ENCODE results near the gene FBXL13. TPM values are rescaled to one million over a fixed set of nuclear protein-coding genes. Genes with fewer than 3 reads are reported as not detected.

The FBXL13 gene
- total RNA-seq, 1 experiment from 2014 or later, result 0.35 TPM

DNA sequence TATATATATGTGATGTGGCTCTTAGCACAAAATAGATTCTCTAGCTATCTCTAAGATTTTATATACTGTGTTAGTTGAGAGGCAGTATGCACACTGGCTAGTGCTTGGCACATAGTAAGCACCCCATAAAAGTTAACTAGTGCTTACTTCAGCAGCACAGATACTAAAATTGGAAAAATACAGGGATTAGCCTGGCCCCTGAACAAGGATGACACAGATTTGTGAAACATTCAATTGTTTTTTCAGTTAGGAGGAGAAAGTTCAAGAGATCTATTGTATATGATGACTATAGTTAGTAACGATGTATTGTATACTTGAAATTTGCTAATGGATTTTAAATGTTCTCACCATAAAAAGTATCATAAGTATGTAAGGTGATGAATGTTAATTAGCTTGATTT, 240.1 kb downstream of the FBXL13 start:
- Mint-ChIP-seq H3K27ac (ENCODE audit: low read depth, unreplicated experiment) (no peak overlapping the region), H3K4me1 (ENCODE audit: insufficient read depth, unreplicated experiment) (peaks cover 17% of the 10 kb centered on the region), H3K4me3 (ENCODE audit: unreplicated experiment) (no peak overlapping the region), H3K9me3 (ENCODE audit: unreplicated experiment) (no peaks in the 10 kb centered on the region), H3K36me3 (ENCODE audit: insufficient read depth, unreplicated experiment) (peaks cover 17% of the 10 kb centered on the region), H3K27me3 (ENCODE audit: insufficient read depth, unreplicated experiment) (no peaks in the 10 kb centered on the region)
- intact Hi-C loops (cut with micrococcal nuclease), result no loop called here
- ChIA-PET POLR2A (interaction anchor here (0.6 to 2.2 kb wide), 3 partner anchors 37 to 241 kb away, joined by 3 to 8 read pairs (median 4); partner anchors contain the start of genes ARMC10 and FBXL13), CTCF (interaction anchor here (0.8 kb wide), 1 partner anchor 10 kb away, joined by 4 read pairs; no protein-coding TSS in a partner anchor)
- BruUV-seq (replicated peaks), result no TSS peak
- TF ChIP-seq, protein P1, sequence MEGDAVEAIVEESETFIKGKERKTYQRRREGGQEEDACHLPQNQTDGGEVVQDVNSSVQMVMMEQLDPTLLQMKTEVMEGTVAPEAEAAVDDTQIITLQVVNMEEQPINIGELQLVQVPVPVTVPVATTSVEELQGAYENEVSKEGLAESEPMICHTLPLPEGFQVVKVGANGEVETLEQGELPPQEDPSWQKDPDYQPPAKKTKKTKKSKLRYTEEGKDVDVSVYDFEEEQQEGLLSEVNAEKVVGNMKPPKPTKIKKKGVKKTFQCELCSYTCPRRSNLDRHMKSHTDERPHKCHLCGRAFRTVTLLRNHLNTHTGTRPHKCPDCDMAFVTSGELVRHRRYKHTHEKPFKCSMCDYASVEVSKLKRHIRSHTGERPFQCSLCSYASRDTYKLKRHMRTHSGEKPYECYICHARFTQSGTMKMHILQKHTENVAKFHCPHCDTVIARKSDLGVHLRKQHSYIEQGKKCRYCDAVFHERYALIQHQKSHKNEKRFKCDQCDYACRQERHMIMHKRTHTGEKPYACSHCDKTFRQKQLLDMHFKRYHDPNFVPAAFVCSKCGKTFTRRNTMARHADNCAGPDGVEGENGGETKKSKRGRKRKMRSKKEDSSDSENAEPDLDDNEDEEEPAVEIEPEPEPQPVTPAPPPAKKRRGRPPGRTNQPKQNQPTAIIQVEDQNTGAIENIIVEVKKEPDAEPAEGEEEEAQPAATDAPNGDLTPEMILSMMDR (IDR thresholded peaks at IDR 0.05; ENCODE audit: unreplicated experiment), result no peak
- DNase-seq (ENCODE audit: unreplicated experiment), result no peak

DNA sequence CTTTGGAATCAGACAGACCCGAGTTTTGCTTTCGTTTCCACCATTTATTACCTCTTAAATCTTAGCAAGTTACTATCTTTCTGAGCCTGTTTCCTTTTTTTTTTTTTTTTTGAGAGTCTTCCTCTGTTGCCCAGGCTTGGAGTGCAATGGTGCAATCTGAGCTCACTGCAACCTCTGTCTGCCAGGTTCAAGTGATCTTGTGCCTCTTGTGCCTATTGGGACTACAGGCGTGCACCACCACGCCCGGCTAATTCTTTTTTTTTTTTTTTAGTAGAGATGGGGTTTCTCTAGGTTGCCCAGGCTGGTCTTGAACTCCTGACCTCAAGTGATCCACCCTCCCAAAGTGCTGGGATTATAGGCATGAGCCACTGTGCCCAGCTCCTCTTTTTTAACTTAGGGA, 241.3 kb downstream of the FBXL13 start:
- Mint-ChIP-seq H3K9me3 (ENCODE audit: unreplicated experiment) (no peaks in the 10 kb centered on the region), H3K27me3 (ENCODE audit: insufficient read depth, unreplicated experiment) (no peaks in the 10 kb centered on the region), H3K36me3 (ENCODE audit: insufficient read depth, unreplicated experiment) (peaks cover 24% of the 10 kb centered on the region), H3K4me3 (ENCODE audit: unreplicated experiment) (no peak overlapping the region), H3K4me1 (ENCODE audit: insufficient read depth, unreplicated experiment) (peaks cover 17% of the 10 kb centered on the region), H3K27ac (ENCODE audit: low read depth, unreplicated experiment) (no peak overlapping the region)
- TF ChIP-seq, protein P1 (IDR thresholded peaks at IDR 0.05; ENCODE audit: unreplicated experiment), result no peak
- no TSS peak for BruUV-seq (replicated peaks)
- intact Hi-C loops (cut with micrococcal nuclease), result no loop called here
- no peak for DNase-seq (ENCODE audit: unreplicated experiment)
- POLR2A ChIA-PET, result no interaction called here
- CTCF ChIA-PET, result interaction anchor here (1.5 kb wide), 1 partner anchor 229 kb away, joined by 4 read pairs; no protein-coding TSS in a partner anchor

DNA sequence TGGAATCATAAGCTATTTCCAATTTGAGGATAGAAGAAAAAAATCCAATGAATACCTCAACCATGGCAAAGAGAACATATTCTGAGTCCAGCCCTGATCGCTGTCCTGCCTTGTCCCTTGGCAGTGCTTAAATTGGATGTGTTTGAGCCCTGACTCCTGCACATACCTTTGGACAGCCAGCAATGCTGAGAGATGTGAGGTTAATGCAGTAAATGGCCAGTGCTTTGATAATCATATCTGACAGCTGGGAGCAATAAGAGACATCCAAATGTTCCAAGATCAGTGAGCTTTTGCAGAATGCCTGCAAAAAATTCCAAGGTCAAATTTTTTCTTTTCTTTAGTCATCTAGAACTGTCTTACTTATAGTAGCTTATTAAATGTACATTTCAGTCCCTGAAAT, 241.9 kb downstream of the FBXL13 start:
- H3K9me3 Mint-ChIP-seq (ENCODE audit: unreplicated experiment), result no peaks in the 10 kb centered on the region
- peaks cover 28% of the 10 kb centered on the region for H3K36me3 Mint-ChIP-seq (ENCODE audit: insufficient read depth, unreplicated experiment)
- no peaks in the 10 kb centered on the region for H3K27me3 Mint-ChIP-seq (ENCODE audit: insufficient read depth, unreplicated experiment)
- intact Hi-C loops (cut with micrococcal nuclease), result no loop called here
- no peak for DNase-seq (ENCODE audit: unreplicated experiment)
- ChIA-PET POLR2A (interaction anchor here (0.6 kb wide), 1 partner anchor 242 kb away, joined by 3 read pairs; the partner anchor contains the start of genes ARMC10 and FBXL13), CTCF (interaction anchor here (0.8 to 1.5 kb wide), 2 partner anchors 11 to 229 kb away, joined by 3 to 4 read pairs; no protein-coding TSS in a partner anchor)
- TF ChIP-seq, protein P1 (IDR thresholded peaks at IDR 0.05; ENCODE audit: unreplicated experiment), result no peak
- H3K4me3 Mint-ChIP-seq (ENCODE audit: unreplicated experiment), result no peak overlapping the region
- no TSS peak for BruUV-seq (replicated peaks)
- no peak overlapping the region for H3K27ac Mint-ChIP-seq (ENCODE audit: low read depth, unreplicated experiment)
- peaks cover 17% of the 10 kb centered on the region for H3K4me1 Mint-ChIP-seq (ENCODE audit: insufficient read depth, unreplicated experiment)

DNA sequence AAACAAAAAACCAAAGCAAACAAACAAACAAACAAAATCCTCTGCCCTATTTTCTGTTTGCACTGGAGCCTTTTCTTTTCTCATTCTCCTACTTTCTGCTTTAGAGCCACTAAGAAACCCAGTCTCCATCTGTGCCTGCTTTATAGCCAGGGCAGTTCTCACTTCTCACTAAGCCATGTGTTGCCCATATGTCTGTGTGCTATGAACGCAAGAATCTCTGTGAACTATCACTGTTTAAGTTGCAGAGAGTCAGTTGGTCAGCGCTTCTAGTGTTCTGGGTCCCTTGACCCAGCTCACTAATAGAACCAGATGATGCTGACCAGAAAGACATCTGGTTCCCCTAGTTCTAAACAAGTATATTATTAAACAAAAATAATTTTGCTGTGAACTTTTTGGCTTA, 244.4 kb downstream of the FBXL13 start:
- TF ChIP-seq, protein P1 (IDR thresholded peaks at IDR 0.05; ENCODE audit: unreplicated experiment), result no peak
- ChIA-PET POLR2A (no interaction called here), CTCF (no interaction called here)
- Mint-ChIP-seq H3K9me3 (ENCODE audit: unreplicated experiment) (no peaks in the 10 kb centered on the region), H3K4me3 (ENCODE audit: unreplicated experiment) (no peak overlapping the region), H3K36me3 (ENCODE audit: insufficient read depth, unreplicated experiment) (peaks cover 24% of the 10 kb centered on the region), H3K27ac (ENCODE audit: low read depth, unreplicated experiment) (no peak overlapping the region), H3K4me1 (ENCODE audit: insufficient read depth, unreplicated experiment) (peaks cover 5% of the 10 kb centered on the region), H3K27me3 (ENCODE audit: insufficient read depth, unreplicated experiment) (no peaks in the 10 kb centered on the region)
- DNase-seq (ENCODE audit: unreplicated experiment), result no peak
- no TSS peak for BruUV-seq (replicated peaks)
- intact Hi-C loops (cut with micrococcal nuclease), result no loop called here

All from MCF 10A (cell line).